ENCODE results near the gene PSMB10.
A peak's percentile ranks its signal among the peaks of the same experiment; 100 is the strongest.
"Not testable (repeated sequence)": the region's sequence is repeated elsewhere in the genome, so short reads cannot be mapped to it uniquely, and the experiment has no call there.

Gene PSMB10

GRCh38 chr16:67941469-67942199 lies 5.0 kb upstream of the PSMB10 start:
- DNase-seq: no peak

GRCh38 chr16:67940446-67941089 lies 3.9 kb upstream of the PSMB10 start:
- no peak for DNase-seq

DNA sequence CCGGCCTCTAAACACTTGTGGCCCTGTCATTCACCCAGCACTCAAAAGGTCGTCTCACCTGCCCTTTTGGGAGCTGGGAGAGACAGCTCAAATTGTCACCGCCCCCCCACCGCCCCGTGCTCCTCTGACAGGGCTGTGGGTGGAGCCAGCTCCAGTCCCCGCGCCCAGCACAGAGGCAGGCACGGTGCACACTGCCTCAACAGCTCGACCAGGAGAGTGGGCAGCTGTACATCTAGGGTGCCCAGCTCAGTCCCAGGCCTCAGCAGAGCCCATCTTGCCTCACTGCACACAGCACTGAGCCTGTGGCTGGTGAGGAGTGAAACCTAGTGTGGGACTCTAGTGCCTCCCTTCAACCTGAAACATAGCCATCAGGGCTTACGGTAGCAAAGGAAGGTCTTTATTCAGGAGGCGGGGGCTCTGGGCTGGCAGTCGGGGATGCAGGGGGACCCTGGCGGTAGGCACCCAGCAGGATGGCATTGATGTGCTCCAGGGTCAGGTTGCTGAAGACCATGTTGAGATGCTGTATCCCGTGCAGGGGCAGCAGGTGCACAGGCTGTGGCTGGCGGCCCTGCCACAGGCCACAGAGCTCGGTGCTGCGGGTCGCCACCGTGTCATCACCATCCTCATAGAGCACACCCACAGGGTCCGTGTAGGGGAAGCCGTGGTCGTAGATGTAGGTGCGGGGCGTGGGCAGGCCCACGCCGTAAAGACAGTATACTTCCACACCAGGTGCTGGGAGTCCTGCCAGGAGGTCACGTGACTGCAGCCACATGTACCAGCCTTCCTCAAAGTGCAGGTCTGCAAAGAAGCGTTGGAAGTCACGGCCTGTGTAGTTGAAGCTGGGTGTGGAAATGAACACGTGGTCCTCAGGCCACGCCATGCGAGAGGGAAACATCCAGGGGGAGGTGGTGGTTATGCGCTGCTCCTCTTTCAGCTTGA lies 3.1 kb upstream of the PSMB10 start:
- no peak for DNase-seq

- not testable (repeated sequence) for DNase-seq
Observed at GRCh38 chr16:67937713-67938112, 1.1 kb upstream of the PSMB10 start.

GRCh38 chr16:67936880-67937605 lies 393 bp upstream of the PSMB10 start:
- DNase-seq: peak; percentile 67

- peak; percentile 90 for DNase-seq
Observed at GRCh38 chr16:67935402-67936123, 1.1 kb downstream of the PSMB10 start.

- no peak for DNase-seq
Observed at GRCh38 chr16:67935101-67935401, 1.6 kb downstream of the PSMB10 start.

DNA sequence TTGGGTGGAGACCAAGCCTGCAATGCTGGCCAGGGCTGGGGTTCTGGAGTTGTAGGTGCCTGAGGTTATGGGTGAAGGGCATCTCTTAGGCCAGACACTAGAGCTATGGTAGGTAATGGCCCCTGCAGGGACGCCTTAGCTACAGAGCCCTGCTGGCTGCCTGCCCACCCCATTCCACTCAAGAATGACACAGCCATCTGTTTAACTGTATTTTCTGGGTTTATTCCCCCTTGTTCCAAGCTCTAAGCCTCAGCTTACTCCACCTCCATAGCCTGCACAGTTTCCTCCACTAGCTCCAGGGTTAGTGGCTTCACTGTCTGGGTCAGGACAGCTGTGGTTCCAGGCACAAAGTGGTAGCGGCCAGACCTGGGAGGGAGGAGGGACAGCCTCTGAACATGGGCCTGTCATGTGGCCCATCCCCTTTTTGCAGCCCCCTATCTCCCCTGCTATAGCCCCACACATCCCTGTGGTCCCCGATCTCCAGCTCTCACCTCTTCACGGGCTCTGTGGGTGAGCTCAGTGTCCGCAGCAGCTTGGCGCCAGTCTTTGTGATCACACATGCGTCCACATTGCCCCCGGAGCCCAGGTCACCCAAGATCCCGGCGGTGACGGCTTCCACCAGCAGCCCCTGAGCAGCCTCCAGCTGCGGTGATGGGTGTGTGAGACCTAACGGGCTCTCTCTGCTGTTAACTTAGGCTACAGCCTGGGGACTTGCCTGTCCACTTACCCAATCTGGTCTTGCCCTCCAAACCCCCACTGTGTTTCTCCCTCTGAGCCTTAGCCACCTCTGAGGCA lies 2.1 kb downstream of the PSMB10 start:
- peak; percentile 16 for DNase-seq

GRCh38 chr16:67933805-67934204 lies 2.8 kb downstream of the PSMB10 start:
- DNase-seq: no peak

DNA sequence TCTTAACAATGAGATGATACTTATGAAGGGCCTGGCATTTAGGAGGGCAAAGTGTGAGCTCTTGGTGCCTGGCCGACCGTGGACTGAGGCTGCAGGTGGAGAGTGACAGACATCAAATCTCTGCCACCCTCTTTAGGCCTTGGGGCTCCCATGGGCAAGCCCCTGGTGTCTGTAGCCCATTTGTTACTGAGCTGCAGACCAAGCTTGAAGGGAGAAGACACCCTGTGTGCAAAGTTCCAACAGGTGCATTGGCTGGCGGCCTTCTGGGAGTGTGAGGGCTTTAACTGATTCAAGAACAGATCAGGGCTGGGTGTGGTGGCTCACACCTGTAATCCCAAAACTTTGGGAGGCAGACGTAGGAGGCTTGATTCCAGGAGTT lies 4.2 kb downstream of the PSMB10 start:
- no peak for DNase-seq

DNA sequence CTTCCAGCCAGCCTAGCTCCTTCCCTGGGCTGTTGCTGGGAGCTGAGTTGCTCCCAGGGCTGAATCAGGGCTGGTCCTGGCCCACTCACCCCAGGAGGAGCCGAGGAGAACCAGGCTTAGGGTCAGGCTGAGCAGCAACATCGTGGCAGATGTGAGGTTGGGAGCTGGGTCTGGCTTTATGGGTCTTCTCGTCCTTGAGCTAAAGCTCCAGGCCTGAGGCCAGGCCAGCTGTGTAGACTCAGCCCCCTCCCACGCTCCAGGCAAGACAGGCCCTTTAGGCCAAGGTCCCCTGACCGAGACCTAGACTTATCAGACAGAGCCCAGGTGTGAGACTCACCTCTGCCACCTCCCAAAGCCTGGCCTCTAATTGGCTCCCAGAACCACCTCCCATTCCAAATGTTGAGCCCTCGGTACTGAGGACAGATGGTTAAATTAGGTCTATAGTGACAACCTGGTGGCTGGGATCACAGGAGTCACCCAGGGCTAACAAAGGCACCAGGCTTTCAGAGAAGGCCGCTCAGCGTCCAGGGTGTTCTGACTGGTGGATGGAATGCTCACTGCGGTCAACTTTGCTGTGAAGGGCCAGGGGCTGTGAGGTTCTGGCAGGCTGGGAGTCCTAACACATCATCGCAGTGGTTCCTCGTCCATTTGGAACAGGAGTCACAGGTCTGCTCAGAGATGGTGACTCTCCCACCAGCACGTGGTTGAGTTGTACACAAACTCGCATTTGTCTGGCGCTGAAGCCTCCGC lies 4.8 kb downstream of the PSMB10 start, which contains the start of gene CTRL:
TSS of gene CTRL (minus strand) at position 151 of the 750 bp plus-strand sequence. CDS start at position 141, 10 bp downstream.
- DNase-seq: no peak

DNA sequence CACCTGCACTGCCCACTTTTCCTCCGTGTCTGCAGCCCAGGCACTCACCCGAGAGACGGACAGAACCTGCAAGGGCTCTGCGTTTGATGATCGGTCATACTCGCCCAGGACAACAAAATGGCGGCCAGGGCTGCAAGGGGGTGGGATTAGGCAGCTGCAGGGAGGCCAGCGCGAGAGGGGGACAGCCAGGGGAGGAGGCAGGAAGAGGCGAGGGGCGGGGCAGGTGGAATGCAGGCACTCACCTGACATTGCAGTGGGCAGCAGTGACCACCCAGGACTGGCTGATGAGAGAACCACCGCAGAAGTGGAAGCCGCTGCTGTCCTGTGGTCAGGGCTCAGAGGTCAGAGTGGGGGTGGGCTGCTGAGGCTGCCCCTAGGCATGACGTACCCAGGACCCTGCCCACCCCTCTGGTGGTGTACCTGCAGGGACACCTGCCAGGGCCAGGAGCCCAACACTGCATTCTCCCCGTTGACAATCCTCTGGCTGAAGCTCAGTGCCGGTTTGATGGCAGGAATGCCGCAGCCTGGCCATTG lies 5.9 kb downstream of the PSMB10 start:
- DNase-seq: no peak

DNA sequence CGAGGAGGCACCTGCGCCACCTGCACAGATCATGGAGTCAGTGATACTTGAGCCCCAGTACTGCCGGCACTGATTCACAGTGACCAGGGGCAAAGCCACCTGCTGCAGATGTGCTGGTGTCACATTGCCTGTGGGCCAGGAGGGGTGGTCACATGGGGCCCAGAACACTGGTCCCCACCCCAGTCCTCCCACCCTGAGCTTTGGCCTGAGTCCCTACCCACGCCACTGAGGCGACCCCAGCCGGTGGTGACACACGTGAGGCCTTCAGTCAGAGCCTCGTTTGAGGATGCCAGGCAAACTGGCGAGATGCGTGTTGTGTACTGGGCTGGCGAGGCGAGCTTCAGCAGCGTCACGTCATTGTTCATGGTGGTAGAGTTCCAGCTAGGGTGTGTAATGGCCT lies 6.5 kb downstream of the PSMB10 start:
- no peak for DNase-seq

- peak; percentile 53 for DNase-seq
Observed at GRCh38 chr16:67928561-67929364, 7.9 kb downstream of the PSMB10 start.

- DNase-seq: no peak
Observed at GRCh38 chr16:67928147-67928546, 8.5 kb downstream of the PSMB10 start.

- no peak for DNase-seq
Observed at GRCh38 chr16:67927131-67927941, 9.3 kb downstream of the PSMB10 start.

GRCh38 chr16:67926181-67926750 lies 10.4 kb downstream of the PSMB10 start:
- DNase-seq: no peak

All from fibroblast of upper back skin (primary cell).